ENCODE results near the gene FAM81B. TPM values are rescaled to one million over a fixed set of nuclear protein-coding genes. Genes with fewer than 3 reads are reported as not detected.
"Not testable (repeated sequence)": the region's sequence is repeated elsewhere in the genome, so short reads cannot be mapped to it uniquely, and the experiment has no call there.

Gene FAM81B, protein sequence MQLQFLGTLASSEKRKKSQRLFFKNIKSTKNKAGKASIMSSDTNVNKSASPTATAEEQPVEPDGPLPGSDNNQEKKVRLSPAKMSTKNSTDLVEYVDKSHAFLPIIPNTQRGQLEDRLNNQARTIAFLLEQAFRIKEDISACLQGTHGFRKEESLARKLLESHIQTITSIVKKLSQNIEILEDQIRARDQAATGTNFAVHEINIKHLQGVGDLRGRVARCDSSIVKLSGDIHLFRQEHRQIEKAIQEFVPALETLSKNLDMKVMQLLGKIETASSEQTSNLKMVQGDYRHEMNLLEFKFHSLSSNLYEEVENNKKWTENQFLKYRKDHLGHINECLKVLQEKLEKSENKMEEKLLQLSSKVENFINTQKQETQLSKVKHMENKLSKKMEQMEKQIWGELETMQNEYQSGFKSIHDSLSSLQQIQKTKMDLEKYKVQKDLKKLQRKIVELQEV
- 0.39 TPM in 1 of 3 replicates, not detected in the others for total RNA-seq (2021)
- Bru-seq, nascent RNA = percentile 7 among the genes with signal in this experiment
- long read RNA-seq, experiment 1 = 0 reads
- long read RNA-seq, experiment 2 = 0 reads
- long read RNA-seq, experiment 3 = 0 reads

DNA sequence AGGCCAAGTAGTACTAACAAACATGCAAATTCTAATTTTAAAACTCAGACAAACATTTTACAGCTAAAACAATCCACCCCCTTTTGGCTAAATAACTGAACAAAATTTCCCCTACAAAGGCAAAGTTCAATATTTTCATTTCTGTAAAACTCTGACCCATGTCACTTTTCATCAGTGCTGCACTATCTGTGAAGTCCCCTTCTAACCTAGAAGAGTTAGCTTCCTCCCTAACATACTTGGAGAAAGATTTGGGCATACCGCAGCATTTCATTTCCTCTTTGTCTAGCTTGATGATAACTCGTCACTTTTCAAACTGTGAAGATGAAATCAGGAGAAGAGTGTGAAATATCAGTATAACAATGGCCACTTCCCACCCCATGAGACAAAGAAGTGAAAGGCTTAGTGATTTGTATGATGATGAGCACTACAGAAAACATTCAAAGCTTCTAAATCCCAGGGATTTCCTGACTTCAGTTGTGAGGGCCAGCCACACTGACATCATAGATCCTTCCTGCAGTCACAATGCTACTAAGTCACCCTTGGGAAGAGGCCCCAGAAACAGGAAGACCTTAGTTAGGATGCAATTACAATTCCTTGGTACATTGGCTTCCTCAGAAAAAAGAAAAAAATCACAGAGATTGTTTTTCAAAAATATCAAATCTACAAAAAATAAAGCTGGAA lies at the start of gene FAM81B:
FAM81B (plus strand) TSS at position 555 of the 681 bp plus-strand sequence; CDS start at position 579, 24 bp downstream.
- DNase-seq (ENCODE audit: low spot score) = no peak
- Mint-ChIP-seq H3K27ac (peak within 1 kb of the TSS; percentile 62; the same call in 1 of the 2 replicates), H3K4me3 (no peak within 1 kb of the TSS), H3K4me1 (peaks cover 34% of the 10 kb centered on the region), H3K27me3 (ENCODE audit: low read depth) (no peaks in the 10 kb centered on the region; the same call in 1 of the 2 replicates), H3K36me3 (peaks cover 7% of the 10 kb centered on the region), H3K9me3 (peaks cover 14% of the 10 kb centered on the region)
- no peak for ATAC-seq
- TF ChIP-seq SOX15 (CRISPR knock-in tag; IDR thresholded peaks at IDR 0.05) (no peak), FOXJ3 (CRISPR knock-in tag; IDR thresholded peaks at IDR 0.05; ENCODE audit: borderline replicate concordance) (no peak), ZNF232 (CRISPR knock-in tag; IDR thresholded peaks at IDR 0.05) (no peak), ETV6 (CRISPR knock-in tag; IDR thresholded peaks at IDR 0.05) (no peak), ZNF423 (CRISPR knock-in tag; IDR thresholded peaks at IDR 0.05) (no peak)
- TF ChIP-seq, protein P1, sequence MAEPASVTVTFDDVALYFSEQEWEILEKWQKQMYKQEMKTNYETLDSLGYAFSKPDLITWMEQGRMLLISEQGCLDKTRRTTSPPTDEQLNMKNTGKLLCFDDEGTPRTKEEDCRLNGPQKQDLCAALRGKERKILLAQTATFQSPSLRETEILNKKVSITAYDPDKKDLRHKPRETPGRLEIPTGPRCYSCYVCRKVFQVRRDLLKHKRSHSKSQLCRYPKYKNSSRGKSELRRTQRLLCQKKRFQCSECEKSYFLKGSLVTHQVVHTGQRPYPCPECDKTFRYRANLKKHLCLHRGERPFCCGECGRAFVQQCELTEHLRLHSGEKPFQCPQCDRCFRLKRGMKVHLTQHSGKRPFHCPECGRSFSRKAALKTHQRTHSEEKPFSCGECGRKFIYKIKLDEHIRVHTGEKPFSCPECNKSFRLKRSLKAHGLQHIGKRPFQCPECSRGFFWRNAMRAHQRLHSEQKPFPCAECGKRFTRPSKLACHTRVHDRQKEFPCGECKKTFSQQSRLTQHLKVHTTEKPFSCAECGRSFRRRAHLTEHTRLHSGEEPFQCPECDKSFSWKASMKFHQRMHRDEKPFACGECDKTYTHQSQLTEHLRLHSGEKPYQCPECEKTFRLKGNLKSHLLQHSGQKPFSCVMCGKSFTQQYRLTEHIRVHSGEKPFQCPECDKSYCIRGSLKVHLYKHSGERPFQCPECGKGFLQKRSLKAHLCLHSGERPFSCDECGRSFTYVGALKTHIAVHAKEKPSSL (CRISPR knock-in tag; conservative IDR thresholded peaks at IDR 0.05) = no peak
- TF ChIP-seq, protein P2, sequence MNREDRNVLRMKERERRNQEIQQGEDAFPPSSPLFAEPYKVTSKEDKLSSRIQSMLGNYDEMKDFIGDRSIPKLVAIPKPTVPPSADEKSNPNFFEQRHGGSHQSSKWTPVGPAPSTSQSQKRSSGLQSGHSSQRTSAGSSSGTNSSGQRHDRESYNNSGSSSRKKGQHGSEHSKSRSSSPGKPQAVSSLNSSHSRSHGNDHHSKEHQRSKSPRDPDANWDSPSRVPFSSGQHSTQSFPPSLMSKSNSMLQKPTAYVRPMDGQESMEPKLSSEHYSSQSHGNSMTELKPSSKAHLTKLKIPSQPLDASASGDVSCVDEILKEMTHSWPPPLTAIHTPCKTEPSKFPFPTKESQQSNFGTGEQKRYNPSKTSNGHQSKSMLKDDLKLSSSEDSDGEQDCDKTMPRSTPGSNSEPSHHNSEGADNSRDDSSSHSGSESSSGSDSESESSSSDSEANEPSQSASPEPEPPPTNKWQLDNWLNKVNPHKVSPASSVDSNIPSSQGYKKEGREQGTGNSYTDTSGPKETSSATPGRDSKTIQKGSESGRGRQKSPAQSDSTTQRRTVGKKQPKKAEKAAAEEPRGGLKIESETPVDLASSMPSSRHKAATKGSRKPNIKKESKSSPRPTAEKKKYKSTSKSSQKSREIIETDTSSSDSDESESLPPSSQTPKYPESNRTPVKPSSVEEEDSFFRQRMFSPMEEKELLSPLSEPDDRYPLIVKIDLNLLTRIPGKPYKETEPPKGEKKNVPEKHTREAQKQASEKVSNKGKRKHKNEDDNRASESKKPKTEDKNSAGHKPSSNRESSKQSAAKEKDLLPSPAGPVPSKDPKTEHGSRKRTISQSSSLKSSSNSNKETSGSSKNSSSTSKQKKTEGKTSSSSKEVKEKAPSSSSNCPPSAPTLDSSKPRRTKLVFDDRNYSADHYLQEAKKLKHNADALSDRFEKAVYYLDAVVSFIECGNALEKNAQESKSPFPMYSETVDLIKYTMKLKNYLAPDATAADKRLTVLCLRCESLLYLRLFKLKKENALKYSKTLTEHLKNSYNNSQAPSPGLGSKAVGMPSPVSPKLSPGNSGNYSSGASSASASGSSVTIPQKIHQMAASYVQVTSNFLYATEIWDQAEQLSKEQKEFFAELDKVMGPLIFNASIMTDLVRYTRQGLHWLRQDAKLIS (CRISPR knock-in tag; IDR thresholded peaks at IDR 0.05; ENCODE audit: borderline replicate concordance) = no peak
- ChIA-PET CTCF (no interaction called here), POLR2A (no interaction called here)

DNA sequence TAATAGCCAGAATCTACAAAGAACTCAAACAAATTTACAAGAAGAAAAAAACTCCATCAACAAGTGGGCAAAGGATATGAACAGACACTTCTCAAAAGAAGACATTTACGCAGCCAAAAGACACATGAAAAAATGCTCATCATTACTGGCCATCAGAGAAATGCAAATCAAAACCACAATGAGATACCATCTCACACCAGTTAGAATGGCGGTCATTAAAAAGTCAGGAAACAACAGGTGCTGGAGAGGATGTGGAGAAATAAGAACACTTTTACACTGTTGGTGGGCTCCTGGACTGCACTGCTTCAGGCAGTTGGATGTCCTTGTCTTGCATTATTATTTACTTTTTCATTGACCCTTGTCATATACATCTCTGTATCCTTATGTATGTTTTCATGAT lies 49.7 kb upstream of the FAM81B start:
- H3K4me3 Mint-ChIP-seq; H3K36me3 Mint-ChIP-seq; H3K27ac Mint-ChIP-seq; POLR2A ChIA-PET; CTCF ChIA-PET; DNase-seq (ENCODE audit: low spot score); ATAC-seq; H3K4me1 Mint-ChIP-seq; H3K27me3 Mint-ChIP-seq (ENCODE audit: low read depth): not testable (repeated sequence)
- peaks cover 20% of the 10 kb centered on the region for H3K9me3 Mint-ChIP-seq

DNA sequence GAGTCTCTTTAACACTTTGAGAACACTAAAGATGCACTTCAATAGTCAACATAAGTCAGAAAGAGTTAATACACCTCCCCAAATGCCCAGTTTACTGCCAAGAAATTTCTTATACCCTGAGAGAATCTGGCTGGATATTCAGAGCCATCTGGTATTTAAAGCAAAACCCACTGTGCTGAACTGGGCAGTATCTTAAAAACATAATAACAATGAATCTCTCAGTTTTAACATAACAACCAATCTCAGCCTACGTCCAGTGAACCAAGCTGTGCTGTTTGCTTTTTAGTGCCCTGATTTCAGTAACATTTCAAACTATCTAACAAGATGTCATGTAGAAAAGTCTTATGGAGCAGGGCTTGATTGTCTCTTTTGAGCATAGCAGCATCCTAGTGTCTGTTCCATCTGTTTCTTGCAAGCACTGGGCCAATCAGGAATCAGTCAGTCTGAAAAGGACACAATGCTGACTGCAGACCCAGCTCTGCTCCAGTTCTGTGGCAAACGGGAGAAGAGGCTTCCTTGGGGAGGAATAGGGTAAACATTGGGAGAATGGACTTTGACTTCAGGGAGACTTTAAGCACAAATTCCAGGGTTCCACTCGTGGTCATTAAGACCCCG lies 43.6 kb upstream of the FAM81B start:
- peaks cover 26% of the 10 kb centered on the region for H3K9me3 Mint-ChIP-seq
- peaks cover 6% of the 10 kb centered on the region; the same call in 1 of the 2 replicates for H3K36me3 Mint-ChIP-seq
- H3K27me3 Mint-ChIP-seq (ENCODE audit: low read depth) = no peaks in the 10 kb centered on the region; the same call in 1 of the 2 replicates
- H3K27ac Mint-ChIP-seq = no peak overlapping the region
- H3K4me3 Mint-ChIP-seq = no peak overlapping the region
- no peak for DNase-seq (ENCODE audit: low spot score)
- POLR2A ChIA-PET = no interaction called here
- H3K4me1 Mint-ChIP-seq = 0 out of 2 replicates have a peak, but pooled peaks cover 3% of the 10 kb centered on the region
- ATAC-seq = no peak
- CTCF ChIA-PET = interaction anchor here (0.9 kb wide), 1 partner anchor 379 kb away, joined by 3 read pairs; no protein-coding TSS in a partner anchor
- TF ChIP-seq, protein P3, sequence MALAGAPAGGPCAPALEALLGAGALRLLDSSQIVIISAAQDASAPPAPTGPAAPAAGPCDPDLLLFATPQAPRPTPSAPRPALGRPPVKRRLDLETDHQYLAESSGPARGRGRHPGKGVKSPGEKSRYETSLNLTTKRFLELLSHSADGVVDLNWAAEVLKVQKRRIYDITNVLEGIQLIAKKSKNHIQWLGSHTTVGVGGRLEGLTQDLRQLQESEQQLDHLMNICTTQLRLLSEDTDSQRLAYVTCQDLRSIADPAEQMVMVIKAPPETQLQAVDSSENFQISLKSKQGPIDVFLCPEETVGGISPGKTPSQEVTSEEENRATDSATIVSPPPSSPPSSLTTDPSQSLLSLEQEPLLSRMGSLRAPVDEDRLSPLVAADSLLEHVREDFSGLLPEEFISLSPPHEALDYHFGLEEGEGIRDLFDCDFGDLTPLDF (CRISPR knock-in tag; IDR thresholded peaks at IDR 0.05) = no peak
- TF ChIP-seq, protein P4, sequence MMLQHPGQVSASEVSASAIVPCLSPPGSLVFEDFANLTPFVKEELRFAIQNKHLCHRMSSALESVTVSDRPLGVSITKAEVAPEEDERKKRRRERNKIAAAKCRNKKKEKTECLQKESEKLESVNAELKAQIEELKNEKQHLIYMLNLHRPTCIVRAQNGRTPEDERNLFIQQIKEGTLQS (CRISPR knock-in tag; conservative IDR thresholded peaks at IDR 0.05) = no peak
- TF ChIP-seq, protein P5, sequence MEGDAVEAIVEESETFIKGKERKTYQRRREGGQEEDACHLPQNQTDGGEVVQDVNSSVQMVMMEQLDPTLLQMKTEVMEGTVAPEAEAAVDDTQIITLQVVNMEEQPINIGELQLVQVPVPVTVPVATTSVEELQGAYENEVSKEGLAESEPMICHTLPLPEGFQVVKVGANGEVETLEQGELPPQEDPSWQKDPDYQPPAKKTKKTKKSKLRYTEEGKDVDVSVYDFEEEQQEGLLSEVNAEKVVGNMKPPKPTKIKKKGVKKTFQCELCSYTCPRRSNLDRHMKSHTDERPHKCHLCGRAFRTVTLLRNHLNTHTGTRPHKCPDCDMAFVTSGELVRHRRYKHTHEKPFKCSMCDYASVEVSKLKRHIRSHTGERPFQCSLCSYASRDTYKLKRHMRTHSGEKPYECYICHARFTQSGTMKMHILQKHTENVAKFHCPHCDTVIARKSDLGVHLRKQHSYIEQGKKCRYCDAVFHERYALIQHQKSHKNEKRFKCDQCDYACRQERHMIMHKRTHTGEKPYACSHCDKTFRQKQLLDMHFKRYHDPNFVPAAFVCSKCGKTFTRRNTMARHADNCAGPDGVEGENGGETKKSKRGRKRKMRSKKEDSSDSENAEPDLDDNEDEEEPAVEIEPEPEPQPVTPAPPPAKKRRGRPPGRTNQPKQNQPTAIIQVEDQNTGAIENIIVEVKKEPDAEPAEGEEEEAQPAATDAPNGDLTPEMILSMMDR (IDR thresholded peaks at IDR 0.05) = no peak
- no peak for TF ChIP-seq ZNF416 (CRISPR knock-in tag; IDR thresholded peaks at IDR 0.05)
- TF ChIP-seq FOXP1 (CRISPR knock-in tag; IDR thresholded peaks at IDR 0.05; ENCODE audit: borderline replicate concordance) = no peak
- TF ChIP-seq CREB1 (CRISPR knock-in tag; IDR thresholded peaks at IDR 0.05) = no peak
- TF ChIP-seq, protein P6, sequence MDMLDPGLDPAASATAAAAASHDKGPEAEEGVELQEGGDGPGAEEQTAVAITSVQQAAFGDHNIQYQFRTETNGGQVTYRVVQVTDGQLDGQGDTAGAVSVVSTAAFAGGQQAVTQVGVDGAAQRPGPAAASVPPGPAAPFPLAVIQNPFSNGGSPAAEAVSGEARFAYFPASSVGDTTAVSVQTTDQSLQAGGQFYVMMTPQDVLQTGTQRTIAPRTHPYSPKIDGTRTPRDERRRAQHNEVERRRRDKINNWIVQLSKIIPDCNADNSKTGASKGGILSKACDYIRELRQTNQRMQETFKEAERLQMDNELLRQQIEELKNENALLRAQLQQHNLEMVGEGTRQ (CRISPR knock-in tag; IDR thresholded peaks at IDR 0.05) = no peak
- TF ChIP-seq, protein P7, sequence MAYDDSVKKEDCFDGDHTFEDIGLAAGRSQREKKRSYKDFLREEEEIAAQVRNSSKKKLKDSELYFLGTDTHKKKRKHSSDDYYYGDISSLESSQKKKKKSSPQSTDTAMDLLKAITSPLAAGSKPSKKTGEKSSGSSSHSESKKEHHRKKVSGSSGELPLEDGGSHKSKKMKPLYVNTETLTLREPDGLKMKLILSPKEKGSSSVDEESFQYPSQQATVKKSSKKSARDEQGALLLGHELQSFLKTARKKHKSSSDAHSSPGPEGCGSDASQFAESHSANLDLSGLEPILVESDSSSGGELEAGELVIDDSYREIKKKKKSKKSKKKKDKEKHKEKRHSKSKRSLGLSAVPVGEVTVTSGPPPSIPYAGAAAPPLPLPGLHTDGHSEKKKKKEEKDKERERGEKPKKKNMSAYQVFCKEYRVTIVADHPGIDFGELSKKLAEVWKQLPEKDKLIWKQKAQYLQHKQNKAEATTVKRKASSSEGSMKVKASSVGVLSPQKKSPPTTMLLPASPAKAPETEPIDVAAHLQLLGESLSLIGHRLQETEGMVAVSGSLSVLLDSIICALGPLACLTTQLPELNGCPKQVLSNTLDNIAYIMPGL (CRISPR knock-in tag; IDR thresholded peaks at IDR 0.05) = no peak
- no peak for TF ChIP-seq IRF2 (CRISPR knock-in tag; IDR thresholded peaks at IDR 0.05; ENCODE audit: borderline replicate concordance, low read depth)
